ENCODE measurements around the gene CHCHD3.

Gene CHCHD3

GRCh38 chr7:133076142-133076541 is 5.7 kb downstream of the CHCHD3 start:
- no peak for DNase-seq

GRCh38 chr7:133071506-133071905 is 10.4 kb downstream of the CHCHD3 start:
- no peak for DNase-seq

- no peak for DNase-seq
Measured at GRCh38 chr7:133070562-133070961, 11.3 kb downstream of the CHCHD3 start.

GRCh38 chr7:133065301-133065700 is 16.6 kb downstream of the CHCHD3 start:
- DNase-seq: no peak

- DNase-seq: no peak
Measured at GRCh38 chr7:133064082-133064820, 17.6 kb downstream of the CHCHD3 start.

GRCh38 chr7:133061792-133062191 is 20.1 kb downstream of the CHCHD3 start:
- no peak for DNase-seq

GRCh38 chr7:133061357-133061756 is 20.5 kb downstream of the CHCHD3 start:
- DNase-seq: no peak

GRCh38 chr7:133060004-133060403 is 21.9 kb downstream of the CHCHD3 start:
- DNase-seq: no peak

GRCh38 chr7:133059263-133059662 is 22.6 kb downstream of the CHCHD3 start:
- DNase-seq: no peak

GRCh38 chr7:133056370-133057238 is 25.3 kb downstream of the CHCHD3 start:
- no peak for DNase-seq

- DNase-seq: no peak
Measured at GRCh38 chr7:133054162-133054840, 27.6 kb downstream of the CHCHD3 start.

GRCh38 chr7:133053321-133053891 is 28.5 kb downstream of the CHCHD3 start:
- no peak for DNase-seq

GRCh38 chr7:133052826-133053225 is 29.1 kb downstream of the CHCHD3 start:
- DNase-seq: no peak

GRCh38 chr7:133052401-133052756 is 29.5 kb downstream of the CHCHD3 start:
- no peak for DNase-seq

GRCh38 chr7:133051719-133052400 is 30.0 kb downstream of the CHCHD3 start:
- no peak for DNase-seq

GRCh38 chr7:133051066-133051465 is 30.8 kb downstream of the CHCHD3 start:
- no peak for DNase-seq

- DNase-seq: no peak
Measured at GRCh38 chr7:133050200-133050995, 31.5 kb downstream of the CHCHD3 start.

GRCh38 chr7:133048589-133048988 is 33.3 kb downstream of the CHCHD3 start:
- no peak for DNase-seq

- DNase-seq: no peak
Measured at GRCh38 chr7:133047321-133047720, 34.6 kb downstream of the CHCHD3 start.

GRCh38 chr7:133044722-133045473 is 37.0 kb downstream of the CHCHD3 start:
- DNase-seq: no peak

- DNase-seq: no peak
Measured at GRCh38 chr7:133040674-133041073, 41.2 kb downstream of the CHCHD3 start.
